Thymus (tissue), 11 donors: ENCODE results near the gene TCERG1L. TPM values are rescaled to one million over a fixed set of nuclear protein-coding genes. Genes with fewer than 3 reads are reported as not detected.

ENCODE experiments used
- DNase-seq, 9 donors: peaks; one replicate each; pipeline ENCODE4 v3.0.0-alpha.2; 2013; ENCODE audit warnings: low spot score in 9 of 9, low read depth in 6 of 9, missing footprints in 1 of 9
- H3K27ac ChIP-seq, 2 donors: one replicate each; pipeline ENCODE4 v1.5.1; 2013; ENCODE audit warnings: control low read depth in 1 of 2, low read depth in 1 of 2, low read length in 1 of 2, mild to moderate bottlenecking in 1 of 2, moderate library complexity in 1 of 2
- H3K27me3 ChIP-seq, 2 donors: one replicate each; pipeline ENCODE4 v1.5.1; 2013; ENCODE audit warnings: low read length in 1 of 2; ENCODE audit not compliant: control insufficient read depth in 2 of 2, insufficient read depth in 1 of 2
- H3K36me3 ChIP-seq, 2 donors: one replicate each; pipeline ENCODE4 v1.5.1; 2013; ENCODE audit warnings: low read length in 1 of 2, mild to moderate bottlenecking in 1 of 2, moderate library complexity in 1 of 2; ENCODE audit not compliant: control insufficient read depth in 2 of 2, insufficient read depth in 2 of 2
- H3K4me1 ChIP-seq, 2 donors: one replicate each; pipeline ENCODE4 v1.5.1; 2013; ENCODE audit warnings: low read length in 2 of 2; ENCODE audit not compliant: control insufficient read depth in 2 of 2, insufficient read depth in 2 of 2
- H3K4me3 ChIP-seq, 2 donors: one replicate each; pipeline ENCODE4 v1.5.1; 2013; ENCODE audit warnings: low read length in 2 of 2, control low read depth in 1 of 2, mild to moderate bottlenecking in 1 of 2
- H3K9me3 ChIP-seq, 2 donors: one replicate each; pipeline ENCODE4 v1.5.1; 2013; ENCODE audit warnings: low read length in 1 of 2, mild to moderate bottlenecking in 1 of 2; ENCODE audit not compliant: control insufficient read depth in 2 of 2, insufficient read depth in 1 of 2
- WGBS: extraction: QIAGEN DNeasy Blood & Tissue Kit; methylation state at CpG from one replicate; pipeline ENCODE4 v1.1.7; 2013; 5-methylcytosine and 5-hydroxymethylcytosine counted together
- polyA plus RNA-seq: library from polyadenylated mRNA; stranded (reverse); fragments of 200-250 nt; gene quantifications from one replicate; pipeline ENCODE4 v1.2.3, GENCODE V29; 2013
- total RNA-seq: library from RNA; stranded (reverse); fragments of 120-200 nt; gene quantifications from one replicate; pipeline ENCODE4 v1.2.4, GENCODE V29; 2013
- donor health status: healthy.

TCERG1L gene
- total and polyA plus RNA-seq, 2 donors, result 0.52 to 1.5 TPM

DNA sequence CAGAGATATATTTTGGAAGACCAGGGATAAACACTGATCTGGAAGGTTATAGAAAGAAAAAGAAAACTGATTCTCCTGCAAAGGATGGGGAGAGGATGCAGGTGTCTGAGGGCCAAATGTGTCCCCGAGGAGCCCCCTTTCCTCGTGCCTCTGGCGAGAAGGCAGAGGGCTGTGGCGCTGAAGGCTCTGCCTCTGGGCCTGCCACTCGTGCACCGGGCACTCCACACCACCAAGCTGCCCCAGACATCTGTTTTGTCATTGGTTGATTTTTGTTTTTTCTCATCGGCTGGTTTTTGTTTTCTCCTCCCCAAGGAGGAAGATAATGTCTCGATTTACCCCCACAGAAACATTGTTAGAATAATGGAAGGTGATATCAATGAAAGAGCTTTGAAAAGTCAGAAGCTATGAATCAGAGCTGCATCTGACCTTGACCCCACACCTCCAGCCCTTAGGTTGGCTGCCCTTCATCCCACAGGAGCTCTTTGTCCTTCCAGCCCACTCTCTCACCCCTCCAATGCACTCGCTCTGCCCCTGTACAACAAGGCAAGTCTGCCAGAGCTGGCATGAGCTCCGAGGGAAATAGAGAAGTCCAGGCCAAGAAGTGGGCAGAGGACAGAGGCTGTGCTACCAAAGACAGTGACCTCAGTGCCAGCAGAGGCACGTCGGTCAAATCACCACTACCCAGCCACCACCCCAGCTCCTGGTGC is 124.8 kb downstream of the TCERG1L start:
- Histone ChIP-seq H3K4me1 (no peaks in the 10 kb centered on the region), H3K27me3 (no peaks in the 10 kb centered on the region), H3K9me3 (no peaks in the 10 kb centered on the region), H3K27ac (no peak overlapping the region), H3K36me3 (no peaks in the 10 kb centered on the region), H3K4me3 (no peak overlapping the region)
- 92% methylated on average over 12 of the region's 12 CpGs for WGBS
- DNase-seq, result no peak

DNA sequence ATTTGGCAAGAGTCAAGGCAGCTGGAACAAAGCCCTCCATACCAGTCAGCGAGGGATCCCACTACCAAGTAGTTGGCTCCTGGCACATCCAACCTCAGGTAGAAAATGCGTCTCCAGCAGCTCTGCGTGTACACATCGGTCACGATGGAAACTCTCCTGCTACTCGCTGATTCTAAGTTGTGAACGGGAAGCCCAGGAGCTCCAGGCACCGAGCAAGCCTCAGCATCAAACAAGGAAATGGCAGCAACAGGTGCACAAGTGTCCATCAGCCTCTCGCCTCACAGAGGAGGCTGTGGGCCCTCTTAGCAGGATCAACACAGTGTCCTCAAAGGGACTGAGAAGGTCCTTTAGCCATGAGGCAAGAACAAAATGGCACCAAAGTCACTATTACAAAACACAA is 127.0 kb downstream of the TCERG1L start:
- Histone ChIP-seq H3K4me3 (no peak overlapping the region), H3K27ac (no peak overlapping the region), H3K4me1 (no peaks in the 10 kb centered on the region), H3K9me3 (no peaks in the 10 kb centered on the region), H3K36me3 (no peaks in the 10 kb centered on the region), H3K27me3 (no peaks in the 10 kb centered on the region)
- WGBS, result 97% methylated on average over 9 of the region's 9 CpGs
- no peak for DNase-seq

DNA sequence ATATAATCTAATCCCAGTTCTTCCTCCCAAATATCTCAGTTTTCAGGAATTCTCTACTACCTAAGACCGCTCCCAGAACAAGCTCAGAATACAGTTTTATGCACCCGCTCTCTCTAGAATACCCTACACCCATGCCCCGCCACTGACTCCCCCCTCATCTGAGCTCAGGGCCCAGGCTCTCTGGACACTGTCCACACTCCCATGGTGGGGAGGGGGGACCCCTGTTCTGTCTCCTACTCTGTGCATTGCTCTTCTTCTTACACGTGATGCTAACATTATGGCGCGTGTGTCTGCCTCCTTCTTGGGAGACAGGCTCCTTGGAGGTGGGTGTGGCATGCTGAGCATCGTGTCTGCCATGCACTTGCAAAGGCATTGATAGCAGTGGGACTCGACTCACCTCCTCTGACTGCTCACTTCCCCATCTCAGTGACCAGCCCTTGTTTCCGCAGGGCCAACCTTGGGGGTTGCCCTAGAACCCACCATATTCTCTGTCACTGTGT is 127.9 kb downstream of the TCERG1L start:
- WGBS, result 90% methylated on average over 9 of the region's 9 CpGs
- H3K4me1 ChIP-seq, result peaks cover 0 to 2% of the 10 kb centered on the region in 2 donors
- no peaks in the 10 kb centered on the region for H3K9me3 ChIP-seq
- H3K4me3 ChIP-seq, result no peak overlapping the region
- no peak for DNase-seq
- no peaks in the 10 kb centered on the region for H3K36me3 ChIP-seq
- H3K27me3 ChIP-seq, result no peaks in the 10 kb centered on the region
- no peak overlapping the region for H3K27ac ChIP-seq

DNA sequence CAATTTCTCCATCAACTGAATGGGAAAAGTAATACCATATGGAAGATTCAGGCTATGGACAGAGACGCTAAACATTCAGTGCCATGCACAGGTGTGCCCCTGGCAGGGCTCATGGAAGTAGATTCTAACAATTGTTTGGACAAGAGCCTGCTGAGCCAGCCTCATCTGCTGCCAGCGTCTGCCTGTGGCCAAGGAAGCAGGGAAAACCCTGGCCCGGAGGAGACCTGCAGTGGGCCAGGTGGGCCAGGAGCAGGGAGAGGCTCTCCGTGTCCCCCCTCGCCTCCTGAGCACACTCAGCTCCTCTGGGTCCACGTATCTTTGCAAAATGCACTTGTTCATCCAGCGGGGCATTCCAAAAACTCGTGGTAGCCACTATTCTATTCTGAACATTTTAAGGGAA is 130.1 kb downstream of the TCERG1L start:
- H3K36me3 ChIP-seq, result no peaks in the 10 kb centered on the region
- H3K27ac ChIP-seq, result no peak overlapping the region
- whole genome bisulfite sequencing, result 91% methylated on average over 8 of the region's 8 CpGs
- no peak for DNase-seq
- H3K4me3 ChIP-seq, result no peak overlapping the region
- H3K9me3 ChIP-seq, result no peaks in the 10 kb centered on the region
- peaks cover 0 to 7% of the 10 kb centered on the region in 2 donors for H3K4me1 ChIP-seq
- no peaks in the 10 kb centered on the region for H3K27me3 ChIP-seq

DNA sequence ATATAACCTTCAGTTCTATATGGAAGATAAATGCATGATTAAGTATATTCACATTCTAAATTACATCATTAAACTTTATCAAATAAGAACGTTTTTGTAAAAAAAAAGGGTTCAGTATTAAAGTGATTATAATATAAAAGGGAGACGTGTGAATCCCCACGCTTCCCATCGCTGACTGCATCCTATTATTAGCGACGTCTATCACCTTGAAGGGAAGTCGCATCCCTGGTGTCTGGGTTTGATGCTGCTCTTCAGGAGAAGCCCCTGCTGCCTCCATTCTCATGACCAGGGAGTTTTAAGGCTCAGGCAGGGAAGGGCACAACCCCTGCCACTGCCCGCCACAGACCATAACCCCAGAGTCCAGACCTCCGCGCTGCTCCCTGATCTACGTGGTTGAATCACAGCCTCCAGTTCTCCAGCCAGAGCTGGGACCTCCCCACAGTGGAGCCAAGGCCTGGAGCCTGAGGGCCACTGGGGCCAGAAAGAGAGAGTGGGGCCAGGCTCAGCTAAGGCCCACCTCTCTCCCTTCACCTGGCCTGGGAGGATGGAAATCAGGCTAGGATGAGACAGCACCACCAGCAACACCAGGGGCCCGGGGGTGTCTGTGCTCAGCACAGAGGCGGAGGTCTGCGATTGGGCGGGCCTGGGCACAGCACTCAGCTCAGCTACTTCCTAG is 130.6 kb downstream of the TCERG1L start:
- H3K27ac ChIP-seq, result no peak overlapping the region
- peaks cover 0 to 7% of the 10 kb centered on the region in 2 donors for H3K4me1 ChIP-seq
- H3K9me3 ChIP-seq, result no peaks in the 10 kb centered on the region
- no peaks in the 10 kb centered on the region for H3K36me3 ChIP-seq
- no peaks in the 10 kb centered on the region for H3K27me3 ChIP-seq
- H3K4me3 ChIP-seq, result no peak overlapping the region
- no peak for DNase-seq
- WGBS, result 90% methylated on average over 15 of the region's 15 CpGs

DNA sequence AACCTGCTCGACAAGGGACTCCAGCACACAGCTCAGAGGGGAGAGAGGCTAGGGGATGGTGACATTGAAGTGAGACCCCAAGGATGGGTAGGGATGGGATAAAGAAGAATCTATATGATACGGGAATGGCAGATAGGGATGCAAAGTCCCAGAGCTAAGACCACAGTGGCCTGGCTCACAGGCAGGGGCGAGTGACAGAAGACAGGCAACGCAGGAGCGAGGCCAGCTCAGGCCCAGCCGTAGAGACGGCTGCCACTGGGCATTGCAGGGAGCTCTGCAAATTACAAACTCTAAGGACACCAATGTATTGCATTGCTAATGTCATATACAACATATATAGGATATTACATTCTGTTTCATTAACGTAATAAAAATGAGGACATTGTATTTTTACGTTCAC is 131.4 kb downstream of the TCERG1L start:
- Histone ChIP-seq H3K4me1 (peaks cover 0 to 7% of the 10 kb centered on the region in 2 donors), H3K4me3 (no peak overlapping the region), H3K27me3 (no peaks in the 10 kb centered on the region), H3K27ac (no peak overlapping the region), H3K36me3 (no peaks in the 10 kb centered on the region), H3K9me3 (peaks cover 0 to 4% of the 10 kb centered on the region in 2 donors)
- WGBS, result 87% methylated on average over 9 of the region's 9 CpGs
- no peak for DNase-seq

DNA sequence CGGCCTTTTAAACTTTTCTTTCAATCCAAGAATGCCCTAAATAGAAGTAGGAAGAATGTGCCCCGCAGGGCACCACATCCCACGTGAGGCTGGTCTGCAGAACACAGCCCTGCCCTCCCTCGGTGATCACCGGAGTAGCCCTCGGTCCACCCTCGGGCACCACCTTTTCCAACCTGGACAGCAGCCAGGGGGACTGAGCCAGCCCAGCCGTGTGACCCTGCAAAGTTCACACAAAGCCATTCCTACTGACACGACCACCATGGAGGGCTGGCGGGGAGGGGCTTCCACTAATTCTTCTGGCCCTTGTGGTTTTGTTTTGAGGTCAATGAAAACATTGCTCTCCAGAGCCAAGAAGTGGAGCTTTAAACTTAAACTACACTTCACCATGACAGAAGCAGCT is 132.2 kb downstream of the TCERG1L start:
- 61% methylated on average over 10 of the region's 10 CpGs for WGBS
- H3K27me3 ChIP-seq, result no peaks in the 10 kb centered on the region
- H3K27ac ChIP-seq, result no peak overlapping the region
- peaks cover 0 to 8% of the 10 kb centered on the region in 2 donors for H3K9me3 ChIP-seq
- H3K36me3 ChIP-seq, result no peaks in the 10 kb centered on the region
- DNase-seq, result no peak
- no peak overlapping the region for H3K4me3 ChIP-seq
- peaks cover 0 to 7% of the 10 kb centered on the region in 2 donors for H3K4me1 ChIP-seq

DNA sequence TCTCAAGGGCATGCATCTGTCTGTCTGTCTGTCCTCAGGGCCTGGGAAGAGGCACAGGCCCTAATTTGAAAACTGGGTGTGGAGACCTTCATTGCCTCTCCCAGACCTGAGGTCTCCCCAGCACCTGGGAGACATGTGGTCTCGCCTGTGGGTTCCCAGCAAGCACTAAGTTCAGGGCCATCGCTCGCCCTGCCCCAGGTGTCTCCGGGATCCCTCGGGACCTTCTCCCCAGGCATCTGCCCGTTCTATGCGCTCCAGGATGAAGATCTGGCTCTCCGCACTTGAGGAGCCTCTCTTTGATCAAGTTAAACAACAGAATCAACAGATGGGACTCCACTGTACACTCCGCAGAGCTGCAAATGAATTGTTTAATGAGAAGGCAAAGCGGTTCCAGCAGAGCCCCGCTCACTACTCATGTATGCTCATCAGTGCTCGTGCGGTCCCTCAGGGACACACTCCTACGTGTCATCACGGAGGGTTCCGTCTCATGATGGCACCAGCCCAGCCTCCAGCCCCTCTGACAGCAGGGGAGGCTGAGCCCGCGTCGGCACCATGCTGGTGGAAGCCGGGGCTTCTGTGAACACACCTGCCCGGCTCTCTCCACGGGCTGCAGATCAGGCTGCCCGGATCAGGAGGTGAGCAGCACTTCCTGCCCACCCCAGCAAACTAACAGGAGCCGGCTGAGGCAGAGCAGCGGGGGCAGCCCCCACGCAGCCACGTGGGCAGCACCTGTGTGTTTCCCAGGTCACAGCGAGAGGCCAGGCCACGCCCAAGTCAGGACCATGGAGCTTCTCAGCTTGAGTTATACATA is 132.8 kb downstream of the TCERG1L start:
- no peak for DNase-seq
- Histone ChIP-seq H3K27ac (no peak overlapping the region), H3K9me3 (peaks cover 1 to 15% of the 10 kb centered on the region in 2 donors), H3K4me1 (peaks cover 0 to 7% of the 10 kb centered on the region in 2 donors), H3K27me3 (no peaks in the 10 kb centered on the region), H3K36me3 (no peaks in the 10 kb centered on the region), H3K4me3 (no peak overlapping the region)
- 85% methylated on average over 29 of the region's 29 CpGs for WGBS
